Adipocyte (in vitro differentiated cells): ENCODE measurements around the gene KIAA1328.
"Not testable (repeated sequence)": the region's sequence is repeated elsewhere in the genome, so short reads cannot be mapped to it uniquely, and the experiment has no call there.

Experiments used
- DNase-seq: peaks from one replicate; pipeline ENCODE4 v3.0.0-alpha.2; 2015; ENCODE audit warnings: low read depth
- H3K27me3 ChIP-seq: replicated peaks from 2 replicates; pipeline ENCODE4 v1.7.0; 2013; ENCODE audit warnings: mild to moderate bottlenecking, low read length, moderate library complexity; ENCODE audit not compliant: control insufficient read depth, insufficient read depth
- H3K36me3 ChIP-seq: 2 replicates; pipeline ENCODE4 v1.7.0; 2013; ENCODE audit warnings: low read length, mild to moderate bottlenecking, moderate library complexity; ENCODE audit not compliant: control insufficient read depth, insufficient read depth, severe bottlenecking
- H3K4me1 ChIP-seq: 2 replicates; pipeline ENCODE4 v1.7.0; 2013; ENCODE audit warnings: mild to moderate bottlenecking, low read length, moderate library complexity; ENCODE audit not compliant: control insufficient read depth, insufficient read depth
- H3K4me3 ChIP-seq: 2 replicates; pipeline ENCODE4 v1.7.0; 2013; ENCODE audit warnings: mild to moderate bottlenecking, low read length, moderate library complexity
- H3K9ac ChIP-seq: 2 replicates; pipeline ENCODE4 v1.7.0; 2013; ENCODE audit warnings: mild to moderate bottlenecking, low read length, moderate library complexity
- H3K9me3 ChIP-seq: 2 replicates; pipeline ENCODE4 v1.7.0; 2013; ENCODE audit warnings: mild to moderate bottlenecking, low read length, moderate library complexity; ENCODE audit not compliant: control insufficient read depth

KIAA1328 gene

GRCh38 chr18:36903215-36903928, 74.4 kb downstream of the KIAA1328 start:
- H3K36me3 ChIP-seq: no peaks in the 10 kb centered on the region
- peak; percentile 50 for DNase-seq
- no peaks in the 10 kb centered on the region for H3K27me3 ChIP-seq
- H3K9ac ChIP-seq: no peak overlapping the region
- no peak overlapping the region for H3K4me3 ChIP-seq
- H3K4me1 ChIP-seq: peaks cover 26% of the 10 kb centered on the region
- H3K9me3 ChIP-seq: peaks cover 5% of the 10 kb centered on the region

- Histone ChIP-seq H3K27me3 (no peaks in the 10 kb centered on the region), H3K4me1 (peaks cover 26% of the 10 kb centered on the region), H3K4me3 (no peak overlapping the region), H3K9ac (no peak overlapping the region), H3K9me3 (no peaks in the 10 kb centered on the region), H3K36me3 (no peaks in the 10 kb centered on the region)
- no peak for DNase-seq
These were observed 76.6 kb downstream of the KIAA1328 start for GRCh38 chr18:36905571-36905970.

GRCh38 chr18:36909282-36909681, 80.4 kb downstream of the KIAA1328 start:
- not testable (repeated sequence) for DNase-seq, H3K4me3 ChIP-seq, H3K9me3 ChIP-seq, H3K27me3 ChIP-seq, H3K36me3 ChIP-seq, H3K4me1 ChIP-seq, H3K9ac ChIP-seq

- H3K9ac ChIP-seq: no peak overlapping the region
- no peak overlapping the region for H3K4me3 ChIP-seq
- DNase-seq: no peak
- H3K27me3 ChIP-seq: no peaks in the 10 kb centered on the region
- no peaks in the 10 kb centered on the region for H3K9me3 ChIP-seq
- H3K36me3 ChIP-seq: no peaks in the 10 kb centered on the region
- no peaks in the 10 kb centered on the region for H3K4me1 ChIP-seq
These were observed 84.0 kb downstream of the KIAA1328 start for GRCh38 chr18:36912887-36913286.

GRCh38 chr18:36917907-36918306, 89.0 kb downstream of the KIAA1328 start:
- no peak for DNase-seq
- H3K4me1 ChIP-seq: no peaks in the 10 kb centered on the region
- H3K4me3 ChIP-seq: no peak overlapping the region
- H3K36me3 ChIP-seq: no peaks in the 10 kb centered on the region
- no peaks in the 10 kb centered on the region for H3K27me3 ChIP-seq
- no peaks in the 10 kb centered on the region for H3K9me3 ChIP-seq
- no peak overlapping the region for H3K9ac ChIP-seq

- no peaks in the 10 kb centered on the region for H3K9me3 ChIP-seq
- no peaks in the 10 kb centered on the region for H3K4me1 ChIP-seq
- H3K9ac ChIP-seq: no peak overlapping the region
- no peak overlapping the region for H3K4me3 ChIP-seq
- H3K27me3 ChIP-seq: no peaks in the 10 kb centered on the region
- H3K36me3 ChIP-seq: no peaks in the 10 kb centered on the region
- no peak for DNase-seq
These were observed 100.7 kb downstream of the KIAA1328 start for GRCh38 chr18:36929601-36930000.

GRCh38 chr18:36931106-36931505, 102.2 kb downstream of the KIAA1328 start:
- Histone ChIP-seq H3K36me3 (no peaks in the 10 kb centered on the region), H3K4me3 (no peak overlapping the region), H3K9ac (no peak overlapping the region), H3K4me1 (peaks cover 9% of the 10 kb centered on the region), H3K27me3 (no peaks in the 10 kb centered on the region), H3K9me3 (no peaks in the 10 kb centered on the region)
- DNase-seq: no peak

GRCh38 chr18:36933552-36933951, 104.6 kb downstream of the KIAA1328 start:
- DNase-seq: no peak
- Histone ChIP-seq H3K9ac (no peak overlapping the region), H3K27me3 (no peaks in the 10 kb centered on the region), H3K9me3 (no peaks in the 10 kb centered on the region), H3K36me3 (no peaks in the 10 kb centered on the region), H3K4me1 (peaks cover 9% of the 10 kb centered on the region), H3K4me3 (no peak overlapping the region)

GRCh38 chr18:36934884-36935283, 106.0 kb downstream of the KIAA1328 start:
- H3K4me1 ChIP-seq: peaks cover 9% of the 10 kb centered on the region
- no peak overlapping the region for H3K4me3 ChIP-seq
- DNase-seq: peak; percentile 43
- no peaks in the 10 kb centered on the region for H3K9me3 ChIP-seq
- H3K9ac ChIP-seq: no peak overlapping the region
- H3K27me3 ChIP-seq: no peaks in the 10 kb centered on the region
- no peaks in the 10 kb centered on the region for H3K36me3 ChIP-seq

GRCh38 chr18:36942264-36942663, 113.3 kb downstream of the KIAA1328 start:
- Histone ChIP-seq H3K4me3 (no peak overlapping the region), H3K9ac (no peak overlapping the region), H3K9me3 (no peaks in the 10 kb centered on the region), H3K36me3 (no peaks in the 10 kb centered on the region), H3K27me3 (no peaks in the 10 kb centered on the region), H3K4me1 (no peaks in the 10 kb centered on the region)
- peak; percentile 28 for DNase-seq

- no peaks in the 10 kb centered on the region for H3K36me3 ChIP-seq
- H3K4me3 ChIP-seq: no peak overlapping the region
- H3K4me1 ChIP-seq: no peaks in the 10 kb centered on the region
- no peaks in the 10 kb centered on the region for H3K9me3 ChIP-seq
- DNase-seq: no peak
- H3K9ac ChIP-seq: no peak overlapping the region
- no peaks in the 10 kb centered on the region for H3K27me3 ChIP-seq
These were observed 119.0 kb downstream of the KIAA1328 start for GRCh38 chr18:36947820-36948348.

- H3K27me3 ChIP-seq: no peaks in the 10 kb centered on the region
- no peaks in the 10 kb centered on the region for H3K9me3 ChIP-seq
- no peak overlapping the region for H3K4me3 ChIP-seq
- no peaks in the 10 kb centered on the region for H3K4me1 ChIP-seq
- H3K36me3 ChIP-seq: no peaks in the 10 kb centered on the region
- no peak for DNase-seq
- no peak overlapping the region for H3K9ac ChIP-seq
These were observed 121.4 kb downstream of the KIAA1328 start for GRCh38 chr18:36950282-36950681.
